HUDEP-2 (cell line): ENCODE results near the gene LRP11.
A peak's percentile ranks its signal among the peaks of the same experiment; 100 is the strongest.
"Not testable (repeated sequence)": the region's sequence is repeated elsewhere in the genome, so short reads cannot be mapped to it uniquely, and the experiment has no call there.

Source experiments
- DNase-seq, 76 experiments: peaks; one replicate each; lab custom pipeline; 2025; ENCODE audit not compliant: unreplicated experiment in 76 of 76; lab: John Stamatoyannopoulos, UW

Gene LRP11

DNA sequence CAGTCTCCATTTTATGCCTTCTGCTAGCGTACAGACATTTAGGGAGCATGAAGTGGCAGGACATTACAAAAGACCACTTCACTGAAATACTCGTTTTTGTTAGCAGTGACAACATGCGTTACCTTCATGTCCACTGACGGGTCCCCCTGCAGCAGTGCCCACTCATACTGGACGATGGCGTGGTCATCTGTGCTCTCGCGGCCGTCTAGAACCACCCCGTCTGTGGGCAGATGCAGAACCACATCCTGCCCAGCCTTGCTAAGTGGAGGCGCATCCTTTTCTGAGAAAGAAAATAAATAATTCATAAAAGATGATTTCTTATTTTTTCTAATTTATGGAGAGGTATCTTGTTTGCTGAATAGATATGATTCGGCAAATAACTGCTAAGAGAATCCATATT, 11.3 kb downstream of the LRP11 start:
- no peak for DNase-seq

DNA sequence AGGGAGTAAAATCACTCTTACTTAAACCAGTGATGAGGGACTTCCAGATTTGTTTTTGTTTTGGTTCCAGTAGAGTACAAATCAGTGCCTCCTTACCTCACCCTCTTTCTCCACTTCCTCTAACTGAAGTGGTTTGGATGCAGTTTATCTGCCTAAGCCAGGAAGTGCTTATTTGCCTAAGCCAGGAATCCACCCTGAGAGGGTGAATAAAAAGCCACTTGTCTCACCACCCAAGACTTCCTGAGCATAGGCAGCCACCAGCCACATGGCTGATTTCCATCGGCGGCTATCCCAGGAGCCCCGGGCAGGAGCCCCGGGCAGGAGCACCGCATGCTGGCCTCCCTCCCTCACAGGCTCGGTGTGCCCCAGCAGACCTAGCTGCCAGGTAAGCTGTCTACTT, 12.0 kb downstream of the LRP11 start:
- peak in 4 of 76 experiments; percentile 10 to 15 (median 14) for DNase-seq

DNA sequence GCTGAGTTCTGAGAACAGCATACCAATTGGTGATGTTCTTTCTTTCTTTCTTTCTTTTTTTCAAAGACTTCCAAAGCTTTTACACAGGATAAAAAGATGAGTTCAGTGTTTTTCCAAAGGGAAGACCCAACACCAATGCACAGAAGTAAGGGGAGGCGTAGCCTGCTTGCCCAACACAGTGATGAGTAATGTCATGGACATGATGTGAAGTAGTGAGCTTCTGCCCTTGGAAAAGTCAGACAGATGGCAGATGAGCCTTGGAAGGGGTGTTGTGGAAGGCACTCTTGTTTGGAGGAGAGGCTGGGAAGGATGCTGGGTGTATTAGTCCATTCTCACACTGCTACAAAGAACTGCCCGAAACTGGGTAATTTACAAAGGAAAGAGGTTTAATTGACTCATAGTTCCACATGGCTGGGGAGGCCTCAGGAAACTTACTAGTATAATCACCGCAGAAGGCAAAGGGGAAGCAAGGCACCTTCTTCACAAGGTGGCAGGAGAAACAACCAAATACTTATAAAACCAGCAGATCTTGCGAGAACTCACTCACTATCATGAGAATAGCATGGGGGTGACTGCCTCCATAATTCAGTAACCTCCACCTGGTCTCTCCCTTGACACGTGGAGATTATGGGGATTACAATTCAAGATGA, 12.6 kb downstream of the LRP11 start:
- no peak for DNase-seq

DNA sequence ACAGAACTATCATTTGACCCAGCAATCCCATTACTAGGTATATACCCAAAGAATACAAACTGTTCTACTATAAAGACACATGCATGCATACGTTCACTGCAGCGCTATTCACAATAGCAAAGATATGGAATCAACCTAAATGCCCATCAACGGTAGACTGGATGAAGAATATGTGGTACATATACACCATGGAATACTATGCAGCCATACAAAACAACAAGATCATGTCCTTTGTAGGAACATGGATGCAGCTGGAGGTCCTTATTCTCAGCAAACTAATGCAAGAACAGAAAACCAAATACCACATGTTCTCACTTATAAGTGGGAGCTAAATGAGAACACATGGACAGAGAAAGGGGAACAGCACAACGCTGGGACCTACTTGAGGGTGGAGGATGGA, 15.8 kb downstream of the LRP11 start:
- DNase-seq = not testable (repeated sequence)

DNA sequence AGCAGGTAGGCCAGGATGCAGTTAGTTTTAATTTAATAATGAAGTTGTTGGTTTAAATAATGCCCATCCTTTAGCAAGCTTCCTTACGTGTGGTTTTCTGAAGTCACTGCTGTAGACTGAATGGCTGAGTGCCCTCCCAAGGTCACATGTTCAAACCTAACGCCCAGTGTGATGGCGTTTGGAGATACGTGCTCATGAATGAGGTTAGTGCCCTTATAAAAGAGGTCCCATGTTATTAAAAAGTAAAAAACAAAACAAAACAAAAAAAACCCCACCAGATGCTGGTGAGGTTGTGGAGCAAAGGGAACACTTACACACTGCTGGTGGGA, 16.3 kb downstream of the LRP11 start:
- no peak for DNase-seq

DNA sequence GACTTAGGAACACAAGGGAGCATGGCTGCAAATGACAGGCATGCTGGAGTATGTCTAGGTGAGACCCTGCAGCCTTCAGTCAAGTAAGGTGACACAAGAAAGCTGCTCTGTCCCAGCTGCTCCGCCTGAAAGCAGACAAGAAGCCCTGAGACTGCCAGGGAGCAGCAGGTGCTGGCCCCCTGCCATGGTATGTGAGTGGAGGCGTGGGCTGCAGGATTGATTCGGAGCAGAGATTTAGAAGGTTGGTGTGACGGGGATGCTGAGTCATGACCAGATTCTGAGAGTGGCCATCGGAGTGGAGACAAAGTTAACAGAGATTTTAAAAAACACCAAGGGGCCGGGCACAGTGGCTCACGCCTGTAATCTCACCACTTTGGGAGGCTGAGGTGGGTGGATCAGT, 17.8 kb downstream of the LRP11 start:
- DNase-seq = peak in 6 of 76 experiments; percentile 14 to 47 (median 27)

DNA sequence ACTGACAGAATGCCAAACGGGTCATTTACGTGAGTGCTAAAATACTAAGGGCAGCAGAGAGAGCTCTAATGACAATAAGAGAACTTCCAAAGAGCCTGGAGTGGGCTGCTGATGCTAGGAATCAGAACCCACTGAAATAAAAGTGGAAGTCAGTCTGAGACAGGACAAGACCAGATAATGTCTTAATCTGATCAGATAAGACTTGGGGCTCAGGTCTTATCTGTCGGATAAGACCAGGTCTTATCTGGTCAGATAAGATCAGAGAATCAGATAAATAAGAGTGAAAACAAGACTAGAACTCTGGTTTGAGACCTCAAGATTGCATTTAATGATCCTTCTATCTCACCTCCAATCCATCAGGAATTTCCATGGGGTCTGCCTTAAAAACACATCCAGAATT, 18.6 kb downstream of the LRP11 start:
- DNase-seq = no peak

DNA sequence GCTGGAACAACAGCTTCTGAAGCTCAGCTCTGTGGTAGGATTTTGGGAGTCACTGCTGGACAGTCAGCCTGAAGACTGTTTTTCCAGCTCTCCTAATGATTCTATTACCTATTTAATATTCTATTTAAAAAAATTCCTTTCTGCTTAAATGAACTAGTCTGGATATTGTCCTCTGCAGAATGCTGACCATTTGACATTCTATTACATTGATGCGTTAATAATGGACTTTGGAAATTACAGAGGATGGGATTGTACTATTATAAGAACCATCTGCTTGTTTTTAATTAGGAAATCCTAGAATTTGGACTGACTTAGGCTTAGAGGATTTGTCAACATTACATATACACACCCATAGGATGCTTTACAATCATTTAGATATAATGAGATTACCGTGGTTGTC, 19.7 kb downstream of the LRP11 start:
- DNase-seq = no peak

DNA sequence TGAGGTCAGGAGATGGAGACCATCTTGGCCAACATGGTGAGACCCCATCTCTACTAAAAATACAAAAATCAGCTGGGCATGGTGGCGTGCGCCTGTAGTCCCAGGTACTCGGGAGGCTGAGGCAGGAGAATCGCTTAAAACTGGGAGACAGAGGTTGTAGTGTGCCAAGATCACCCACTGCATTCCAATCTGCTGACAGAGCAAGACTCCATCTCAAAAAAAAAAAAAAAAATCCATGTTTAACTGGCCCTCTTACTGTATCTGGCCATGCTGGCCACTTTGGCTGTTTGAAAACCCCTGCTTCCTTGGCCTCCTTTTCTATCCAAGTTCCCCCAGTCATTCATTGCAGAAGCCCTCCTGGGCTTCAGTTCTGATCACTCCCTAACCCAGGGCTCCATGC, 20.1 kb downstream of the LRP11 start:
- not testable (repeated sequence) for DNase-seq

DNA sequence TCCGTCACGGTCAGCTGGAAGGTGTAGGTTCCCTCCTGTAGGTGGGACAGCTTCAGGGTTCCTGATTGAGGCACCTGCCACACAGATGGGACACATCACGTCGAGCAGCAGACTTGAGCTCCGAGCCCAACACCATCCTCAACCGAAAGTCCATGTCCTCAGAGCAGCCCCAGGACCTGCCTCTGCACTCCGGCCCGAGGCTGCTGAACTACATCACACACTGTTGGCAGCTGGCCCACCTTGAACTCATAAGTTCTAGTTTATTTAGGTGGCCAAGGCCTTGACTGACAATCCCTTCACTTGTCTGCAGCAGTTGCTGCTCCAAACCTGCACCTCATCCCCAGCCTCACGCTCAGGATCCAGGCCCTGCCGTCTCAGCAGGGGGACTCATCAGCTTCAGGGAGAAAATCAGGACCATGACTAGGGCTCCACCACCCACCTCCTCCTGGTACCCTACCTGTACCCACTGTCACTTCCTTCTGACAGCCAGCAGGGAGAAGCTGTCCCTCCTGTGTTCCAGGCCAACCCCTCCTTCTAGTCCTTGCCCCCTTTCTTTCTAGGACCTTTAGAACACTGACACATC, 21.0 kb downstream of the LRP11 start:
- no peak for DNase-seq

DNA sequence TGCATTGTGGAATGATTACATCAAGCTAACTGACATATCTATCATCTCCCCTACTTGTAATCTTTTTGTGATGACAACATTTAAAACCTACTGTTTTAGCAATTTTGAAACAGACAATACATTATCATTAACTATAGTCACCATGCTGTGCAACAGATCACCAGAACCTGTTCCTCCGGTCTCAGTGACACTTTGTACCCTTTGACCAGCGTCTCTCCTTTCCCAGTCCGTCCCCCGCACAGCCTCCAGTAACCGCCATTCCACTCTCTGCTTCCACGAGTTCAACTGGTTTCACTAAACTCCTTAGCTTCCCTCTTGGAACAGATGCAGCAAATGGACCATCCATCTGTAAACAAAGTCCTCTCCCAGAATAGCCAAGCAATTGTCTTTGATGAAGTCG, 21.8 kb downstream of the LRP11 start:
- DNase-seq = no peak

DNA sequence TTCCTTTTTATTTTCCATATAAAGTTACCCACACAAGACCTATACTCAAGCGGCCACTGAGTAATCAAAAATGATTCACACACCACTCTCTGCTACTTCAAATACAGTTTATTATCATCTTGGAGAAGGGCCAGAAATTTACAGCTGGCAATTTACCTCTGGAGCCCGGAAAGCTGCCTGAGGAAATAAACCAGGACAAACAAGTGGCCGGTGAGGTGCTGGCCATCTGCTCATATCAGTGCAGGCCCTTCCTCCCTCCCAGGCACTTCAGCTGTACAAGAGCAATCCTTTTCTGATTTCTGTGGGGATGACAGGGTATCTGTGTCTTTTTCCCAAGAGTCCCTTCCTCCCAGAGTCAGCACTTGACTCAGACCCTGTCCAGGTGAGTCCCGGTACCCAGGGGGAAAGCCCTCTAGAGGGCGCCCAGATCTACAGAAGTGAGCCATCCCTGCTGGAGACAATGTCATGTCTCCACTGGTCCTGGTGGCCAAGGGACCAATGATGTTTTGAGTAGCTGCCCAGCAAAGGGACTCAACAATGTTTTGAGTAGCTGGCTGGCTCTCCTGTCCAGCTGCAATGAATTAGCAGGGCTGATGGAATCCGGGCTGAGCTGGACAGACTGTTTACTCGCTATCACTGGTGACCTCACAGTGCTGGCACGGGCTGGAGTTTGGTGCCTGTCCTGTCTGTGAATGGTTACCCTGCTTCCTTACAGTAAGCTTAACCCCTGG, 23.6 kb downstream of the LRP11 start:
- DNase-seq = peak in 44 of 76 experiments; percentile 13 to 59 (median 38)

DNA sequence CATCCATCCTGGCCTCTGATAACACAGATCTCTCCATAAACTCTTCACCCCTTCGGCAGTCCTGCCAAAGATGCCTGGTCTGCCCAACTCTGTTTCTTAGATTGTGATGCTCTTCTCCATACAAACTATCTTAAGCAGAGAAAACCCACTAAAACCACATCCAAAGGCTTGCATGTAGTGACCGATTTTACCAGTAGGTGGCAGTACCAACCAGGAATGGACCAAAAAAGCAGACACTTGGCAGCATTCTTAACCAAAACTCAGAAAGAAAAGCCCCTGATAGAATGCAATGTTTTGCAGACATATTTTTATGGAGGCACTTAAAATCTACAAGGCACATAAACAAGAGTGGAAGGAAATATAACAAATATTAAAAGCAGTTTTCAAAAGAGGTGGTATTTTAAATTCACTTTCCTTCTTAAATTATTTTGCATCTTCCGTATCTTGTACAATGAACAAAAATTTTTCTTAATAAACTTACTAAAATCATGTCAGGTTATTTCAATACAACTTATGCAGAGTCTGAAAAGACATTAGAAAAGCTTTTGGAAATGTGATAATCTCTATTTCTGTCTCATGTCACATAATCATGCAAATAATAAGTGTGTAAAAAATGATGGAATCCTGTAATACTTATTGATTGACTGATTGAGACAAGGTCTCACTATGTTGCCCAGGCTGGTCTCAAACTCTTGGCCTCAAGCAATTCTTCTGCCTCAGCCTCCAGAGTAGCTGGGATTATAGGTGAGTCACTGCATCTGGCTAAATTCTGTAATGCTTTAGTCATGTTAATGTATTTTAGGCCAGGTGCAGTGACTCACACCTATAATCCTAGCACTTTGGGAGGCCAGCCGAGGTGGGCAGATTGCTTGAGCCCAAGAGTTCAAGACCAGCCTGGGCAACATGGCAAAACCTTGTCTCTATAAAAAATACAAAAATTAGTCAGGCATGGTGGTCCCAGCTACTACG, 29.4 kb downstream of the LRP11 start:
- DNase-seq = peak in 55 of 76 experiments; percentile 16 to 80 (median 51)

DNA sequence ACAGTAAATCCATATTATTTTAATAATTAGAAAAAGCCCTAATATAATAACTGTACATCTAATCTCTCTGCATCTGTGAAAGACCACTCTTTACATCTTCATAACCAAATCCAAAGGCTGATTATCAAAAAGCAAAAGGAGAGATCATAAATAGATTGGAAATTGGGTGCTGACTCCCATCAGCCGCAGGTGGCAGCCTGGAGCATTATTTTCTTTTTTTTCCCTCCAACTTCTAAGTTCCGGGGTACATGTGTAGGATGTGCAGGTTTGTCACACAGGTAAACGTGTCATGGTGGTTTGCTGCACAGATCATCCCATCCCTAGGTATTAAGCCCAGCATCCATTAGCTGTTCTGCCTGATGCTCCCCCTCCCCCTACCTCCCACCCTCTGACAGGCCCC, 30.5 kb downstream of the LRP11 start:
- no peak for DNase-seq

DNA sequence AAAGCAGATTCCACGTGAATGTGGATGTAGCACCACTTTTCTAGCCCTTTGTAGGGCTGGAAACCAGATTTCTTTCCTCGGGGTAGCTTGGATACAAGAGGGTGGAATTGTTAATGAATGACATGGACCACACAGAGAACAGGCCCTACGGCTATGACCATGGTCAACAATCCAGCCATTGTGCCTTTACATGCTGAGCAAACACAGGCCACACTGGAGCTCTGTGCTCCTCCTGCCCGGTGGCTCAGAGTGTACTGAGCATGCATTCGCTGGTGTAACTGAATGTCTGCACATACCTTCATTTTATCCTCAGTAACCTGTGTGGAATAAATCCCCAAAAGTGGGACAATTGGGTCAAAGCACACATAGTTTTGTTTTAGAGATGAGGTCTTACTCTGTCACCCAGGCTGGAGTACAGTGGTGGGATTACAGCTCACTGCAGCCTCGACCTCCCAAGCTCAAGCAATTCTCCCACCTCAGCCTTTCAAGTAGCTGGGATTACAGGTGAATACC, 32.8 kb downstream of the LRP11 start:
- no peak for DNase-seq

DNA sequence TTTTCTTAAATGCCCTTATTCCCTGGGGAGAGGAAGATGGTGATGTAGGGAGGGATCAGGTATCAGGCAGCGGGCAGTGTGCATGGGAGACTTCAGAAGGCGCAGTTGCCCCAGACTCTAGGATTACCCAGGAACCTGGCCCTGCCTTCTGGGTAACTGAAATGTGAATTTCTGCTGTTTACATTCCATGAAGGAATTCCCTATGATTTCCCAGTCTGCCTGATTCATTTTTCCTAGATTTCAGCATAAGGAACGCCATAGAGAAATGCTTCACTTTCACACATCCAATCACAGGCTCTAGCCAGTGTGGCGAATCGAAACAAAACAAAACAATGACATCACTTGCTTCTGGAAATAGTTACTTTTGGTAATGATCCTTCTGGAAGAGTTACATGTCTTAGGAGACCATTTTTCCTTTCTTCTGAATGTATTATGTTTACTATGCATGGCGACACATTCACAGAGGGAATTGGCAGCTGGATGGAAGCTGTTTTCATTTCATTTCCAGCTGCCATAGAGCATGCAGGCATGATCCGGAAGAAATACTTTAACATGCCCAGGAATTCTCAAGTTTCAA, 33.3 kb downstream of the LRP11 start:
- no peak for DNase-seq

DNA sequence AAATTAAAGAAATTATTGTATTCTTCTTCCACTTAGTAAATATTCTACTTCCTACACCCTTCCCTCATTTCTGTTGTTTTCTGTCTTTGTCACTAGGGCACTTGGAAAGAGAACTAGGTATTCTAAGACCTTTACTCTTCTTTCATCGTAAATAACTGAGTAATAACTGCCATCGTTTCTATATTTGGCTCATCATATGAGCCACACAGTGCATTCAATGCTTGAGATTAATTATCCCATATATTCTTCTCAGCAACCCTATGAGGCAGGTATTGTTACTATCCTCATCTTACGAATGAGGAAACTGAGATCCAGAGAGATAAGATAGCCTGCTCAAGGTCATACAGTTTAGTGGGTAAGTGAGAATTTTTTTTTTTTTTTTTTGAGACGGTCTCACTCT, 38.9 kb downstream of the LRP11 start:
- DNase-seq = no peak

DNA sequence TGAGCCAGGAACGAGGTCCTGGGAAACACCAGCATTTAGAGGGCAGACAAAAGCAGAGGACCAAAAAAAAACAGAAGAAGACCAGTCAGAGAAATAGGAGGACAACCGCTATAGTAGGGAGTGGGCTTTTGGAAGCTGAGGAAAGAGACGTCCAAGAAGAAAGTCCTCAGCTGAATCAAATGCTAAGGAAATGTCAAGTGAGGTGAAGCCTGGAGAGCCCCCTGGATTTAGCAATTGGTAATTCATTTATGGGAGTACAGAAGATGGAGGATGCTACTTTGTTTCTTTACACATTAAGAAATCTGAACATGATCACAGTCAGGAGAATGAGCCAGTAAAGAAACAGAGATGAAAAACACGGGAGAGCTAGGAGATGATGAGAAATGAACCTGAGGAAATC, 41.1 kb downstream of the LRP11 start:
- peak in 1 of 76 experiments; percentile 14 for DNase-seq

DNA sequence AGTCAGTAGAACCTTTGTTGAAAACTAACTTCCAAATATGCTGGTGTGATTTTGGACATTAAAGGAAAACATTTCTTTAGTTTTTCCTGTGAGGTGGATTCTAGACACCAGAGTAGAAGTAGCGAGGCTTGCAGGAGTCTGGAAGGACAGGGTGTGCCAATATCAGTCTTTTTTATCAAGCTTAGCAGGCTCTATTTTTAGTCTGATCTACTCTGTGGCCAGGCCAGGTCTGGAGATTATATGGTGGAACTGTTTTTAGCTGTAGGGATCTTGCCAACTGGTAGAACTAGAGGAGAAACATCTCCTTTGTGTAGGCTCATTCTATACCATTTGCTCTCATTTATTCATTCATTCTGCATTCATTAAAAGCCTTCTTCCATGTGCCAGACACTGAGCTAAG, 42.7 kb downstream of the LRP11 start:
- peak in 32 of 76 experiments; percentile 10 to 65 (median 26) for DNase-seq

DNA sequence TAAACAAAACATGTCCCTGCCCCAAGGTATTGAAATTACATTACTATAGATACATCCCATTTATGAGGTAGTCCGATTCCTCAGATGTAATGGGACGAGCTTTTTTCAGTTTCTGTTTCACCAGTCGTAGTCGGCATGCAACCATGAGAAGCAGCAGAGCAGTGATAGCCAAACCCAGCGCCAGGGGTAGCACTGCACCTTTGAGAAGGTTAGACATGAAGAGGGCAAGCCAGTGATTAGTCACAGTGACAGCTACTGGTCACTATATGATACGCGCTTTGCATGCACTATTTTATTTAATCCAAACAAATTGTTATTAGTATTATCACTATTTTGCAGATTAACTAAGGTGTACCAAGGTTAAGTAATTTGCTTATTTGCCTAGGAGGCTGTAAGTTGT, 43.7 kb downstream of the LRP11 start:
- no peak for DNase-seq
